C4-2B (cell line): Measurements from ENCODE around the gene MAP2K2.

ENCODE experiments used
- ZFX ChIP-seq: fragments of 450-650 bp; IDR thresholded peaks from 2 replicates; pipeline ENCODE4 v1.6.1; 2017
- TF ChIP-seq, protein P1 (sequence below): fragments of 450-650 bp; conservative IDR thresholded peaks from 2 replicates; pipeline ENCODE4 v1.5.1; 2017; ENCODE audit warnings: mild to moderate bottlenecking

DNA sequence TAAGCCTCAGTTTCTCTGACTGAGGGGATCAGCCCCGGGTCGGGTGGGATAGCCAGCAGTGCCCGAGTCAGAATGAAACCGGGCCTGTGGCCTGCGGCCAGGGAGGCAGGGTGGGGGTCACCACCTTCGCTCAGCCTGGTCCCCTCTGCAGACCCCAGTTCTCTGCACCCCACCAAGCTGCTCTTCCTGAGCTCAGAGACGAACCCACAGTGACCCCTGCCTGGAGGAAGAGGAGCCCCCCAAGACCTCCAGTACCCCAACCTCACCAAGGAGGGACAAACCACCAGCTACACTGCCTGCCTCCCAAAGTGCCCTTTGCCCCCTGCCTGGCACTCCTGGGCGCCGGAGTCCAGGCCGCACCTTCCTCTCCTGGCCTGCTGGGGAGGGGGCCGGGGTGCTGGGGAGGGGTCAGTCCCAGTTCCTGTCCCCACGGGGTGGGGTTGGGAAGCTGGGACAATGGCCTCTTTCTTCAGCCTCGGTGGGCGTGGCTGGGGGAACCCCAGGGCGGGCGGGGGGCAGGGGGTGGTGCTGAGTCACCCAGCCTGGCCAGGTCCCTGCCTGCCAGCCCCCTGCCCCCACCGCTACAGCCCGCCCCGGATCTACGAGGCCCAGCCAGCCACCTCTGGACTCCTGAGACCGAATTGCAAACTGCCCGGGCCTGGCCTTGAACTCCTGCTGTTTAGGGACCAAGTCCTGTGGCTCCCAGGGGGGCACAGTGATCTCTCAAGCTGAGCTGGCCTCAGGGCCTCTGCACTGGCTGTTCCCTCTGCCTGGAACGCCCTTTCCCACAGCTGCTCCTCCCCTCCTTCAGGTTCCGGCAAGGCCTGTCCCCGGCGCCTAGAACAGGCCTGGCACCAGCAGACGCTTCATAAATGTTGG, 71.6 kb downstream of the MAP2K2 start:
- TF ChIP-seq, protein P1, sequence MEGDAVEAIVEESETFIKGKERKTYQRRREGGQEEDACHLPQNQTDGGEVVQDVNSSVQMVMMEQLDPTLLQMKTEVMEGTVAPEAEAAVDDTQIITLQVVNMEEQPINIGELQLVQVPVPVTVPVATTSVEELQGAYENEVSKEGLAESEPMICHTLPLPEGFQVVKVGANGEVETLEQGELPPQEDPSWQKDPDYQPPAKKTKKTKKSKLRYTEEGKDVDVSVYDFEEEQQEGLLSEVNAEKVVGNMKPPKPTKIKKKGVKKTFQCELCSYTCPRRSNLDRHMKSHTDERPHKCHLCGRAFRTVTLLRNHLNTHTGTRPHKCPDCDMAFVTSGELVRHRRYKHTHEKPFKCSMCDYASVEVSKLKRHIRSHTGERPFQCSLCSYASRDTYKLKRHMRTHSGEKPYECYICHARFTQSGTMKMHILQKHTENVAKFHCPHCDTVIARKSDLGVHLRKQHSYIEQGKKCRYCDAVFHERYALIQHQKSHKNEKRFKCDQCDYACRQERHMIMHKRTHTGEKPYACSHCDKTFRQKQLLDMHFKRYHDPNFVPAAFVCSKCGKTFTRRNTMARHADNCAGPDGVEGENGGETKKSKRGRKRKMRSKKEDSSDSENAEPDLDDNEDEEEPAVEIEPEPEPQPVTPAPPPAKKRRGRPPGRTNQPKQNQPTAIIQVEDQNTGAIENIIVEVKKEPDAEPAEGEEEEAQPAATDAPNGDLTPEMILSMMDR: no peak
- no peak for TF ChIP-seq ZFX
